GDM1 (cell line): ENCODE measurements around the gene KCMF1.

Source experiments
- DNase-seq: peaks from one replicate; lab custom pipeline; 2025; lab: John Stamatoyannopoulos, UW

Gene KCMF1

GRCh38 chr2:85083092-85083491 is 112.1 kb downstream of the KCMF1 start:
- no peak for DNase-seq

GRCh38 chr2:85085563-85085962 is 114.6 kb downstream of the KCMF1 start:
- no peak for DNase-seq

- DNase-seq: no peak
Measured at GRCh38 chr2:85087541-85087940, 116.6 kb downstream of the KCMF1 start.

GRCh38 chr2:85088921-85089320 is 118.0 kb downstream of the KCMF1 start:
- DNase-seq: no peak

- DNase-seq: no peak
Measured at GRCh38 chr2:85089585-85089984, 118.6 kb downstream of the KCMF1 start.

GRCh38 chr2:85091838-85092237 is 120.9 kb downstream of the KCMF1 start:
- no peak for DNase-seq

- no peak for DNase-seq
Measured at GRCh38 chr2:85095094-85095493, 124.1 kb downstream of the KCMF1 start.

- no peak for DNase-seq
Measured at GRCh38 chr2:85096616-85097015, 125.7 kb downstream of the KCMF1 start.

GRCh38 chr2:85104228-85104627 is 133.3 kb downstream of the KCMF1 start:
- no peak for DNase-seq

- DNase-seq: no peak
Measured at GRCh38 chr2:85106489-85107180, 135.7 kb downstream of the KCMF1 start.
